Activated CD4-positive, CD25-positive, alpha-beta regulatory T cell treated with anti-CD3 and anti-CD28 coated beads, Interleukin-2, amount 50 U/mL, for 72 hours (primary cell): ENCODE measurements around the gene EMC6.

Experiments used
- DNase-seq: peaks from one replicate; pipeline ENCODE4 v3.0.0; 2021

EMC6 gene

DNA sequence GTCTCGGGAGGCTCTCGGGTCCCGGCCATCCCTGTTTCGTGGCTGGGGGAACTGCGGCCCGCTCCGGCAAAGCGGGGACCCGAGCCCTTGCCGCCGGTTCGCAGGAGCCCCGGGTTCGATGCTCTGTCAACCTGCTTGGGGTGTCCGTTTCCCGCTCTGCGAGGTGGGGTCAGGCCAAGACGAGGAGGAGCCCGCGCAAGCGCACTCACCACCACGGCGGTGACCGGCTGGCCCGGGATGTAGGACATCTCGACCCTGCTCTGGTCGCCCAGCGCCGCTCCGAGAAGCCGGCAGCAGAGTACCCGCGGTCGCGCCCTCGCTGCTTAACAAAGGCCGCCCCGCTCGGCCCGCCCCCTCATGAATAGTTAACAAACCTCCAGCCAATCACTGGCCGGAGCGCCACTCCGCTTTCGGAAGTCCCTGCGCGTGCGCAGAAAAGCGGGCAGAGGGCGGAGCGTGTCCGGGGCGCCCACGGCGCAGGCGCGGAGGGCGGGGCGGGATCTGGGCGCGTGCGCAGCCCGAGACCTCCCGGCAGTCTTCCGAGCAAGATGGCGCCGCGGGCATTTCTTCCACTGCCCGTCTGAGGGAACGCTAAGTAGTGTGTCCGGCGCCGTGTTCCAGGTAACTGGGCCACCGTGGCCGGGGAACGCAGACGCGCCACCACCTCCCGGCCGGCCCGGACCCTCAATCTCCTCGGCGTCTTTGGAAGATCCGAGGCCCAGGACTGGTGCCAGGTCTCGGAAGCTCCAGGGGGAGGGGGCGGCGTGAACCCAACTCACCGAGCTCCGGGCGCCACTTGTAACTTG lies at the start of gene EMC6, which contains the start of gene TAX1BP3:
TSS of gene EMC6 (plus strand) at position 534 of the 806 bp plus-strand sequence. CDS start 335 bp downstream, outside the sequence.
TSS of gene TAX1BP3 (minus strand) at position 300 of the 806 bp plus-strand sequence. CDS start at position 248, 52 bp downstream.
- DNase-seq, result peak; percentile 100

GRCh38 chr17:3621146-3621720 lies 47.4 kb upstream of the EMC6 start:
- DNase-seq, result no peak

DNA sequence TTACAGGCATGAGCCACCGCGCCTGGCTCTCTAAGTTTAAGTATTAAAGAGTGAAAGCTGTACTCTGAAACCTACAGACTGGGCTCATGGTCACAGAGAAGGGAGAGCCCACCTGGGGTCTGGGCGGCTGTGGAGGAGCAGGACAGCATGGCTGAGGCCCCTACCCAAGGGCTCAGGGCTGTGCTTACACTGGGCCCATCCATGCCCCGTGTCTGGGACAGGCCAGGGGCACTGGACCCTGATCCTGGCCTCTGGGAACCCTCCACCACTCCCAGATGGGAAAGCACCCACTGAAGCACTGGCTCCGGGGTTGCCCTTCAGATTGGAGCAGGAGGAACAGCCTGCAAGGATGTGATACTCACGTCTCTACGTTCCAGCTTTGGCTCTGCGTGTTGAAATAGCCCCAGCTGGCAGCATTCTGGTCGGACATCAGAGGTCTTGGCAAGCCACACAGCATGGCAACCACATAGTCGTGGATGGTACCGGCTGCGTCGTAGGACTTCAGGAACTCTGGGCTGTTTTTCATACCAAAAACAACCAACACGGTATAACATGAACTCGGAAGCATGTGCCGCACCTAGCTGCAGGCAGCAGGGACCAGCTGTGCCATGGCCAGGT lies 45.5 kb upstream of the EMC6 start:
- DNase-seq, result no peak

DNA sequence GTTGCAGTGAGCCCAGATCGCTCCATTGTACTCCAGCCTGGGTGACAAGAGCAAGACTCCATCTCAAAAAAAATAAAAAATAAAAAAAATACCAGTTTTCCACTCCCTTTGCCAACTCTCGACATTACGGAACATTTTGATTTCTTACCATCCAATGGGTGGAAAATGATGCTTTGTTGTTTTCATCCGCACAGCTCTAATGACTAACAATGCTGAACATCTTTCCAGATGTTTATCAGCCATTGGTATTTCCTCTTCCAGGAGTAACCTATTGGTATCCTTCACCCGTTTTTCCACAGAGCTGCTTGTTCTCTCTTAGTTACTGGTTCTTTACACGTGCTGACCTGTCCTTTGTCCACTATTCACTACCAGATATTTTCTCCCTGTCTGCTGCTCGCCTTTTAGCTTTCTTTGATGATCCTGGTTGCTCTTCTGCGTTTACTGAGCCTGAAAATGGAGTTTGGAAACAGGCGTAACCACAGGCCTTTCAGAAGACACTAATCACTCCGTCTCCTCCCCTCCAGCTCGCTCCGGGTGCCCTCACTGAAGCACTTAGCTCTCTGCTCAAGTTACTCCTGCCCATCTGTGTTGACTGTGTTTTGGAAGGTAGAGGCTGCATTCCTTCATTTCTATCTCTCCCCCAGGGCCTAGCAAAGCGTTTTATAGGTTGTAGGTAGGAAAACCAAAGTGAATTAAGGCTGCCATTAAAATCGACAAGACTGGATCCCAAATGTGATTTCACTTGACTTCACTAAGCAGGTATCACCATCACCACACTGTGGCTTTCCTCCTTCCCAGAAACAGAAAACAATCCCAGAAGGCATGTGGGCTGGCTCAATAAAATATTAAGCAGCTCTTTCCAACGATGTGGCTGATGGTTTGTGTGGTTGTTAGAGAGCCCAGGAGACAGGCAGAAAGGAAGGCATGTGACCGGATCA lies 41.5 kb upstream of the EMC6 start:
- no peak for DNase-seq

DNA sequence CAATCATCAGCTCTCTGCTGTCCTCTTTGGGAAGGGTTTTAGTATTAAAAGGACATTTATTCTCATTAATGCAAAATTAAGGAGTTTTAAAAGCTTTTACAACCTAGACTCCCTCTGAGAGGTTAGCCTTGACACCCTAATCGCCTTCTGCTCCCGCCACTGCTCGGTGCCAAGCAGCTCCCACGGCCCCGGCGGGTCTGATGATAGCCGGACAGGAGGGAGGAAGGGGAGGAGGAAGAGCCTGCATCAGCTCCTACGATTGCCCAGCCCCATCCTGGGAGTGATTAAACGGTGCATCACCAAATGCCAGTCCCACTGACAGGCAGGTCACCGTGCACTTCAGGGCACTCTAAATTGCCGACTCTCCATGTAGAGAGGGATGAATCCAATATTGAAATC lies 40.8 kb upstream of the EMC6 start:
- no peak for DNase-seq

- no peak for DNase-seq
Observed at GRCh38 chr17:3630781-3631180, 37.8 kb upstream of the EMC6 start.

- no peak for DNase-seq
Observed at GRCh38 chr17:3632287-3632686, 36.3 kb upstream of the EMC6 start.

- DNase-seq, result no peak
Observed at GRCh38 chr17:3635474-3636153, 33.0 kb upstream of the EMC6 start.

DNA sequence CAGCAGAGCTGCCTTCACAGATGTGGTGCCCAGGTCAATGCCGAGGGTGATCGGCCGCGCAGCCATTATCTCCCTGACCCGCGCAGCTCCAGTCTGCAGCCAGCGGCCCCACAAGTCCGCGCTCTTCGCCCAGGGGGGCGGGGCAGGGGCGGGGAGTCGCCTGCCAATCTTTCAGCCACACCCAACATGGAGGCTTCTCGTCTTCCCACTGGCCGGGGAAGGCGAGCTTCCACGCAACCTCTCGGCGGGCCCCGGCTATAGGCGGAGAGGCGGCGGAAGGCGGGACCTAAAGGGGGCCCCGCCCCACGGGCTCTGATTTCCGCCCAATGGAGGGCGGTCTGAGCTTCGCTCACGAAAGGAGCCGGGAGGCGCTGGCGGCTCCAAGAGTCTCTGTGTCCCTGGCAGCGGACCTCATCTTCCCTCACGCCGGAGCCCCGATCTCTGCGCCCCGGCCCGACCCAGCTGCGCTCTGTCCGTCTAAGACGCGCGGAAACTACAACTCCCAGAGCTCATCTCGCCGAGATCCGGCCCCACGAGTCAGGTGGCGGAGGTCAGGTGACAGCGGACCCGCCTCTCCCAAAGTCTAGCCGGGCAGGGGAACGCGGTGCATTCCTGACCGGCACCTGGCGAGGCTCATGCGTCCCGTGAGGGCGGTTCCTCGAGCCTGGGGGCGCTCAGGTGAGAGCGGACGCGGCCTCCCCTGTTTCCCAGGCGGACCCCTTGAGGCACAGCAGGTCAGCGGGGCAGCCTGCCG lies 32.3 kb upstream of the EMC6 start, which contains the start of the genes CTNS and SHPK:
TSS of gene CTNS (plus strand) at position 607 of the 754 bp plus-strand sequence. CDS start 3,447 bp downstream, outside the sequence.
TSS of gene SHPK (minus strand) at position 97 of the 754 bp plus-strand sequence. CDS start at position 66, 31 bp downstream.
- peak; percentile 95 for DNase-seq

GRCh38 chr17:3636908-3637373 lies 31.7 kb upstream of the EMC6 start:
- no peak for DNase-seq

DNA sequence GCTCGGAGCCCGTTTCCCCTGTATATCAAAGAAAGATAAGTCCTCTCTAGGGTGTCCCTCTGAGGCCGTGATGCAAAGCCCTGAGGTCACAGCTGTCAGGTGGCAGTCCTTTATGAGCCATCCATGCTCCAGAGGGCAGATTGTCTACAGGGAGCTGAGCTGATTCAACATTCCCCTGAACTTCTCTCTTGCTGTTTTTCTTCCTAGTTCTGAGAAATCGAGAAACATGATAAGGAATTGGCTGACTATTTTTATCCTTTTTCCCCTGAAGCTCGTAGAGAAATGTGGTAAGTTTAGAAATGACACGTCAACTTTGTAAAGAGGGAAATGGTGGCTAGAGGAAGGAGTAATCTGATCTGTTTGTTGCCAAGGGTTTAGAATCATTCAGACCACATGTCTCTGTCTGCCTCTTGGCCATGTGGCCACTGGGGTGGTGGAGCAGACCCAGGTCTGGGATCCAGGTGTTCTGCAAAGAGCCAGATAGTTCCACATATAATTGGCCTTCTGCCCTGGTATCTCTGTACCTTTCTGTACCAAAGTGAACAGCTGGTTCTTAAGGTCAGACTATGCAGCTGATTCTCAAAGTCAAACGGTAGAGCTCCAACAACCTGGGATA lies 28.5 kb upstream of the EMC6 start:
- DNase-seq, result no peak

DNA sequence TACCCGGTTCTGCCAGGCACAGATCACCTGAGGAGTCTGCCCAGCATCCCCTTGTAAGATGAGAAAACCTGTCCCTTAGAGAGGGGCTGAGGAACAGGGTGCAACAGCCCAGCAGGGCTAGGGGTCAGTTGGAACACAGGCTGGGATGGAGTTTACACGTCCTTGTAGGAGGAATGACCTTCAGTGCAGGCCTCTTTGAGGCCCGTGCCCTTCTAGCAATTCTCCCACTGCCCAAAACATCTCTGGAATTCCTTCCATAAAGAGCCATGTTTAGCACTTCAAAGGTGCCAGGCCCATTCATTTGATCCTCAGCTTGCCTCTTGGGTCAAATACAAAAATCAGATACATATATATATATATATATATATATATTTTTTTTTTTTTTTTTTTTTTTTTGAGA lies 27.6 kb upstream of the EMC6 start:
- no peak for DNase-seq

DNA sequence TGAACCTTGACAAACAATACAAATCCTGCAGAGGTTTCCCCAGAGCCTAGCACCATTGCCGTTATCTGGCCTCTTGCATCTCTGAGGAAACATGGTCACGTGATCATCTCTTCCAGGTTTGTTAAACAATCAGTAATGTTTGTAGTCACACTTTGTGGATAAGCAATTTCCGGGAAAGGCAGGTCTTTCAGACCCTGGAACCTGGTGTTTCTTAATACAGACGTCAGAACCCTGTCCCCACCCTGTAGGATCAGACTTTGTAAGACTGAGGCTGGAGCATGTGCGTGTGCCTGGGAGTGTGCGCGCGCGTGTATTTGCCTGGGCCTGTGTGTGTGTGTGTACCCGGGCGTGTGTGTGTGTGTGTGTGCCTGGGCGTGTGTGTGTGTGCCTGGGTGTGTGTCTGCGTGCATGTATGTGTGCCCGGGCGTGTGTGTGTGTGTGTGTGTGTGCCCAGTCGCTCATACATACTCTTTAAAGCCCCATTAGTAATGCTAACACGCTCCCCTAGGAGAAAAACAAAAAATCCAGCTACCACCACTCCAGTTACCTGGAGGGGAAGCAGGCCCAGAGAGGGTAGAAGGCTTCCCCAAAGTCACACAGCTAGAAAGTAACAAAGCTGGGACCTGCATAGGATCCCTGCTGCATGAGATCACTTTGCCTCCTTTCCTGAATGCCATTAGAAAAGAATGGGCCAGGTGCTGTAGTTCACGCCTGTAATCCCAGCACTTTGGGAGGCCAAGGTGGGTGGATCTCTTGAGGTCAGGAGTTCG lies 26.7 kb upstream of the EMC6 start:
- DNase-seq, result no peak

- DNase-seq, result no peak
Observed at GRCh38 chr17:3643889-3644349, 24.7 kb upstream of the EMC6 start.

DNA sequence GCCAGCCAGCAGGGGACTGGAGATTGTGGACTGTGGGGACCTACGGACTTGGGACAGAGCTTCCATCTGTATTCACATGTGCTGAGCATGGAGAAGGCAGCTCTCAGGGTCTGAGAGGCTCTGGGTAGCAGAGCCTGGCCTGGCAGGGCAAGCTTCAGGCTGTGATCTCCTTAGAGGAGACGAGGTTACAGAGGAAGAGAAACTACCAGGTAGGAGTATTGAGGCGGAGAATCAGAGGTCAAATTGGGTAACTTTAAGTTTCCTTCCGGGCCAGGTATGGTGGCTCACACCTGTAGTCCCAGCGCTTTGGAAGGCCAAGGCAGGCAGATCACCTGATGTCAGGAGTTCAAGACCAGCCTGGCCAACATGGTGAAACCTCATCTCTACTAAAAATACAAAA lies 23.3 kb upstream of the EMC6 start:
- DNase-seq, result no peak

DNA sequence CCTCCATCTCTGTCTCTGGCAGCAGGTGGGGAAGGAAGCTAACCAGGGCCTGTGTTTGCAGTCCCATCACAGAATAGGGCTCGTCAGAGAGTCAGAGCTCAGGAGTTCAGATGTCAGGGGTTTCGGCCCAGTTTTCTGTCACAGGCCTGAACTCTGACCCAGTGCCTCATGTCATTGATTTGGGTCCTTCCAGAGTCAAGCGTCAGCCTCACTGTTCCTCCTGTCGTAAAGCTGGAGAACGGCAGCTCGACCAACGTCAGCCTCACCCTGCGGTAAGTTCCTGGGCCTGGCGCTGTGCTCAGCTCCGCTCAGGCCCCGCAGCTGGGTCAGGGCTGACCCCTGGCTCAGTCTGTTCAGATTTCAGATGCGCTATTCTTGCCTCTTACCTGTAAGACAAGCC lies 21.4 kb upstream of the EMC6 start:
- no peak for DNase-seq

- no peak for DNase-seq
Observed at GRCh38 chr17:3647769-3648555, 20.6 kb upstream of the EMC6 start.

DNA sequence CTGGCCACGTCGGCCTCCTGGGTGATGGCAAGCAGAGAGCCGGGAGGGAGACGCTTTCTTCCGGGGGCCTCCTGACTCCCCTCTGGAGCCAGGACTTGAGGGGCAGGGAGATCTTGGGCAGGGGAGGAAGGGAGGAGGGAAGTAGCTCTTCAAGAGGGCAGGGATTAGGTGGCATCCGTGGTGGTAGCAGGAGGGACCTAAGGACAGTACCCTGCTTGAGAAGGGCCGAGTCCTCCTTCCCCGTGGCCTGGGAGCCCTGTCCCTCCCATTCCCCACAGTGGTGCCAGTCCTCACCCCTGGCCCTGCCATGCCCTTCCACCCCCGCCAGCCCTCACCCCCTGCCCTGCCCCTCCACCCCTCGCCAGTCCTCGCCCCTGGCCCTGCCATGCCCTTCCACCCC lies 12.8 kb upstream of the EMC6 start:
- no peak for DNase-seq

DNA sequence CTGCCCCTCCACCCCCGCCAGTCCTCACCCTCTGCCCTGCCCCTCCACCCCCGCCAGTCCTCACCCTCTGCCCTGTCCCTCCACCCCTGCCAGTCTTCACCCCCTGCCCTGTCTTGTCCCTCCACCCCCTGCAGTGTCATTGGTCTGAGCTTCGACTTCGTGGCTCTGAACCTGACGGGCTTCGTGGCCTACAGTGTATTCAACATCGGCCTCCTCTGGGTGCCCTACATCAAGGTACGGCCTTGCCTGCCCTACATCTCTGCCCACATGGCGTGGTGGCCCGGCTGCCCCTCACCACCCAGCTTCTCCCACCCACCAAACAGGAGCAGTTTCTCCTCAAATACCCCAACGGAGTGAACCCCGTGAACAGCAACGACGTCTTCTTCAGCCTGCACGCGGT lies 12.3 kb upstream of the EMC6 start:
- DNase-seq, result no peak
